ENCODE data around the gene SULT1A2.

SULT1A2 gene

GRCh38 chr16:28575446-28576109 lies 21.3 kb downstream of the SULT1A2 start:
- no peak overlapping the region for H3K4me2 ChIP-seq (ENCODE audit: low read depth, low read length)
- no peak overlapping the region for H3K27ac ChIP-seq (ENCODE audit: low read length)
- no peak overlapping the region for H3K9ac ChIP-seq (ENCODE audit: low read length)
- no peaks in the 10 kb centered on the region for H3K79me2 ChIP-seq (ENCODE audit: low read length)
- H3K36me3 ChIP-seq (replicated peaks; ENCODE audit: insufficient read depth, low read length) = no peaks in the 10 kb centered on the region
- no peak for DNase-seq
- H3K9me2 ChIP-seq (replicated peaks; ENCODE audit: insufficient read depth, low read length) = no peaks in the 10 kb centered on the region
- TF ChIP-seq EZH2 (optimal IDR thresholded peaks at IDR 0.05; ENCODE audit: low read depth, low read length) (no peak), CTCF (IDR thresholded peaks at IDR 0.05; ENCODE audit: low read length) (no peak), EZH2phosphoT487 (IDR thresholded peaks at IDR 0.05; ENCODE audit: low read length) (no peak)
- H3K27me3 ChIP-seq (replicated peaks; ENCODE audit: insufficient read depth, low read length) = no peaks in the 10 kb centered on the region
- no peaks in the 10 kb centered on the region for H3K9me3 ChIP-seq (replicated peaks; ENCODE audit: insufficient read depth, low read length)
- no peak overlapping the region for H3K4me3 ChIP-seq (ENCODE audit: low read length)
- H3F3A ChIP-seq (ENCODE audit: insufficient read depth, low read length) = no peaks in the 10 kb centered on the region
- H3K4me1 ChIP-seq (ENCODE audit: low read length) = no peaks in the 10 kb centered on the region
- H4K20me1 ChIP-seq (ENCODE audit: insufficient read depth, low read length) = no peaks in the 10 kb centered on the region
- H2AFZ ChIP-seq (ENCODE audit: low read length) = no peak overlapping the region

DNA sequence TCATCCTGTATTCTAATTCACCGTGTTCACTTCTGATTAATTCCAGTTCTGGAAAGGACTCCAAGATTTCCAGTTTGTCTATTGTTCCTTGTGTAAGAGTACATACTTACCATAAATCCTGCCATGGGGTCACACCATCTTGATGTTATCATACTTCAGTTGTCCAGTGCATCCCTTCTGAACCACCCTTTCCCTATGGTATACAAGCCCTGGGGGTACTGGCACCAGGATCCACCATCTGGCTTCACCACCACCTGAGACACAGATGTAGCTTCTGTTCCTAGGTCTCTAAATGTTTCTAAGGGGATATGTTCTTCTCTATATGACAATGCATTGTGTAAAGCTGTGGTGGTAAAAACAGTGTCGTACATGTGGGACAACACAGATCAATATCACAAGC lies 21.9 kb downstream of the SULT1A2 start:
- no peaks in the 10 kb centered on the region for H3F3A ChIP-seq (ENCODE audit: insufficient read depth, low read length)
- H3K36me3 ChIP-seq (replicated peaks; ENCODE audit: insufficient read depth, low read length) = no peaks in the 10 kb centered on the region
- H3K9ac ChIP-seq (ENCODE audit: low read length) = no peak overlapping the region
- no peak overlapping the region for H3K4me2 ChIP-seq (ENCODE audit: low read depth, low read length)
- H4K20me1 ChIP-seq (ENCODE audit: insufficient read depth, low read length) = no peaks in the 10 kb centered on the region
- TF ChIP-seq EZH2phosphoT487 (IDR thresholded peaks at IDR 0.05; ENCODE audit: low read length) = no peak
- no peak for TF ChIP-seq EZH2 (optimal IDR thresholded peaks at IDR 0.05; ENCODE audit: low read depth, low read length)
- no peak for TF ChIP-seq CTCF (IDR thresholded peaks at IDR 0.05; ENCODE audit: low read length)
- no peak overlapping the region for H3K4me3 ChIP-seq (ENCODE audit: low read length)
- H3K4me1 ChIP-seq (ENCODE audit: low read length) = no peaks in the 10 kb centered on the region
- H3K27ac ChIP-seq (ENCODE audit: low read length) = no peak overlapping the region
- H3K9me2 ChIP-seq (replicated peaks; ENCODE audit: insufficient read depth, low read length) = no peaks in the 10 kb centered on the region
- H3K27me3 ChIP-seq (replicated peaks; ENCODE audit: insufficient read depth, low read length) = no peaks in the 10 kb centered on the region
- no peak overlapping the region for H2AFZ ChIP-seq (ENCODE audit: low read length)
- no peaks in the 10 kb centered on the region for H3K79me2 ChIP-seq (ENCODE audit: low read length)
- H3K9me3 ChIP-seq (replicated peaks; ENCODE audit: insufficient read depth, low read length) = no peaks in the 10 kb centered on the region
- no peak for DNase-seq

DNA sequence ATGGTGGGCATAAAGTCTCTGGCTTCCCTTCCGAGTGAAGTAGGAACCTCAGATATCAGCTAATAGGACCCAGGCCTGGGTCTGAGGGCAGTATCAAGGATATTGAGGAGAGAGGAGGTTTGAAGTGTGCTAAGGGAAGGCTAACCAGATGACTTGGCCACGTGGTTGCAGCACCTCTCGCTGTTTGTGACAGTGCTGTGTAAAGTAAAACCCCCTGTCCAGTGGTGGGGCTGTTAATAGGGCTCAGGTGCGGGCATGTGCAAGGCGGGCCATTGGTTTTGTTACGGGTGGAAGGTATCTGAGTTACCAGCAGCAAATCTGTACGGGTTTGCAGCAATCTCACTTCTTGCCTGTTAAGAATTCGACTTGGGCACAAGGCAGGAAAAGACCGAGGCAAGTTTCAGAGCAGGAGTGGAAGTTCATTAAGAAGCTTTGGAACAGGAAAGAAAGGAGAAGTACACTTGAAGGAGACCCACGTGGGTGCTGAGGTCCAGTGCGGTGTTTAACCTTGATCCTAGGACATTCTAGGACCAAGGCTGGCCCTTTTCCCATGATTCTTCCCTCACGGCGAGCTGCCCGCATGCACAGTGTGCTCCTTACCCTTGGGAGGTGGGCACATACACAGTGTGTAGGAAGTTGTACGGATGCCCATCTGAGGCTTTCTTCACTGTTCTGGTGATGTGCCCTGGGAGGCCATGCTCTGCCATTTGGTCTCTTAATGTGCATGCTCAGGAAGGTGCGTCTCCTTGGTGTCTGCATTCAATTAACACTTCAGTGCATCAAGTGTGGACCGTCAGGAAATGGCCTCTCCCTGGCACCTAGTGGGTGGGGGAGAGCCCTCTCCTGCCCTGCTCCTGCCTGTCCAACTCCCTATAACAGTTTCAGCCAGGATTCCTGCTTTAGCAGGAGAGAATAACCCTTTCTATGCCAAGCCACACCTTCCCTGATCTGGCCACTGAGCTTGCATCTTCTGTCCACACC lies 22.8 kb downstream of the SULT1A2 start:
- Histone ChIP-seq H3K79me2 (ENCODE audit: low read length) (no peaks in the 10 kb centered on the region), H3K27ac (ENCODE audit: low read length) (no peak overlapping the region), H4K20me1 (ENCODE audit: insufficient read depth, low read length) (no peaks in the 10 kb centered on the region), H2AFZ (ENCODE audit: low read length) (no peak overlapping the region), H3K9me3 (replicated peaks; ENCODE audit: insufficient read depth, low read length) (no peaks in the 10 kb centered on the region), H3K27me3 (replicated peaks; ENCODE audit: insufficient read depth, low read length) (no peaks in the 10 kb centered on the region), H3K9ac (ENCODE audit: low read length) (no peak overlapping the region), H3K36me3 (replicated peaks; ENCODE audit: insufficient read depth, low read length) (no peaks in the 10 kb centered on the region), H3F3A (ENCODE audit: insufficient read depth, low read length) (no peaks in the 10 kb centered on the region), H3K4me1 (ENCODE audit: low read length) (no peaks in the 10 kb centered on the region), H3K4me2 (ENCODE audit: low read depth, low read length) (no peak overlapping the region), H3K4me3 (ENCODE audit: low read length) (no peak overlapping the region), H3K9me2 (replicated peaks; ENCODE audit: insufficient read depth, low read length) (no peaks in the 10 kb centered on the region)
- DNase-seq = no peak
- TF ChIP-seq EZH2phosphoT487 (IDR thresholded peaks at IDR 0.05; ENCODE audit: low read length) = no peak
- no peak for TF ChIP-seq CTCF (IDR thresholded peaks at IDR 0.05; ENCODE audit: low read length)
- no peak for TF ChIP-seq EZH2 (optimal IDR thresholded peaks at IDR 0.05; ENCODE audit: low read depth, low read length)
